Fibroblast of skin of scalp (primary cell): ENCODE measurements around the gene LYZL2. TPM values are rescaled to one million over a fixed set of nuclear protein-coding genes. Genes with fewer than 3 reads are reported as not detected.
A peak's percentile ranks its signal among the peaks of the same experiment; 100 is the strongest.
"Not testable (repeated sequence)": the region's sequence is repeated elsewhere in the genome, so short reads cannot be mapped to it uniquely, and the experiment has no call there.

Experiments
- DNase-seq: peaks from one replicate; pipeline ENCODE4 v3.0.0-alpha.2; 2013
- polyA plus RNA-seq, 2 experiments: library from polyadenylated mRNA; unstranded; fragments of 120-200 nt; gene quantifications; one replicate each; pipeline ENCODE4 v1.2.1, GENCODE V29; 2013; ENCODE audit not compliant: insufficient read length in 2 of 2

LYZL2 gene
- not detected for polyA plus RNA-seq (2013, experiment 1 of 2; ENCODE audit: insufficient read length)
- polyA plus RNA-seq (2013, experiment 2 of 2; ENCODE audit: insufficient read length) = not detected

DNA sequence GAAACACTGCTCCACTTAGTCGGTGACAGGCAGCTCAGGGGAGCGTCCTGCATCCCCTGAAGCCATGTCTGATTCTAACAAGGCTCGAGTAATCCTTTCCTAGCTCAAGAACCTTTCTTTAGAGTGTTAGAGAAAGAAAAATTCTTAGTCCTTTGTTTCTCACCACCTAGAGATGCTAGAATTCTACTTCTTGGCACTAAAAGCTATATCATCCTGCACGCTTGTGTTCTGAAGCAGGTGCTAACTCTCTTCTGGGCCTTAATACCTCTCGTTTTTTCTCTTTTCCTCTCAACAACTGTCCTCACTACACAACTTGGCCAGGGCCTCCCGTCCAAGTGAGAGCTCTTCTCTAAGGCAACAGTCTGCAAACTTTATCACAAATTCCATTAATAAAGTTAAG lies at the start of gene LYZL2:
TSS of gene LYZL2 (minus strand) at position 101 of the 400 bp plus-strand sequence. CDS start 2,838 bp downstream, outside the sequence.
- DNase-seq = no peak

DNA sequence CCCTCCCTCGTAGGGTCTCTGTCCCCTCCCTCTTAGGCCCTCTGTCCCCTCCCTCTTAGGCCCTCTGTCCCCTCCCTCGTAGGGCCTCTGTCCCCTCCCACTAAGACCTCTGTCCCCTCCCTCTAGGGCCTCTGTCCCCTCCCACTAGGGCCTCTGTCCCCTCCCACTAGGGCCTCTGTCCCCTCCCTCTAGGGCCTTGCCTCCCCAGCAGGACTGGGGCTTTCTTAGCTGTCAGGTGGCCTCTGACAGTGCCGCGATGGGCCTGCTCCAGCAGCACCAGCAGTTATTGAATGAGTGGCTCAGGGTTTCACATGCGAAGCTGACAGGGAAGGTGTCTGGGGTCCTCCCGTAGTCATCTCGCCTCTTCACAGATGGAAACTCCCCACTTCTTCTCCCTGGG lies 48.1 kb upstream of the LYZL2 start:
- not testable (repeated sequence) for DNase-seq

GRCh38 chr10:30677146-30677545 lies 47.6 kb upstream of the LYZL2 start:
- not testable (repeated sequence) for DNase-seq

DNA sequence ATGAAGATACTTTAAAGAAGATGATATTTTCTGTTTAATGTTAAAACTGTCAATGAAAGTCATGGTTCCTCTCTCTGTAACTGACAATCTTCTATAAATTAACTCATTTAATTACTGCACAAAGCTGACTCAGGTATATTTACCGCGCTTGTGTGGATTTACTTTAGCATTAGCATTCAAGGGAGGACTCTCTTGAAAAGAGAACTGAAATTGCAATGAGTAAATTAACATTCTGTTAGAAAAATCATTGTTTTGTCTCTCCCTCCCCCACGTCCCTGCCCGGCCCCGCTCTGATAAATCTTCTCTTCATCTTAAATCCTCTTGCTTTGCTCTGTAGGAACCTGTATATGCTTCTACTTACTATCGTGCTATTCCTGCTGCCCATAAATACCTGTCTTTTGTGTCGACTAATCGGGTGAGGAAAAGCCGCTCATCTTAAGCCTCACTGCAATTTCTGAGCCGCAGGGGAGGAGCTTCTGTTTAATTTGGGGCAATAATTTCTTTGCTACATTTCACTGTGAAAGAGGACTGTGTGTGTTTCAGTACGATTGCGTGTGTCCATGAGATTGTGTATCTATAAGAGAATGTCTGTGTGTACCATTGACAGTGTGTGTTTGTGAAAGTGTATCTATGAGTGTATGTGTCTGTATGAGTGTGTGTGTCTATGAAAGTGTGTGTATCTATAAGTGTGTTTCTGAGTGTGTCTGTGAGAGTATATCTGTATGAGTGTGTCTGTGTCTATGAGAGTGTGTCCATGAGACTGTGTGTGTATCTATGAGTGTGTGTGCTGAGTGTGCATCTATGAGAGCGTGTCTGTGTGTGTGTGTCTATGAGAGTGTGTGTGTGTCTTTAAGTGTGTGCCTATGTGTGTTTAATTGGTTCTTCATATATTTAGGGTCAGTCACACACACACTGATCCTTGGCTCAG lies 46.5 kb upstream of the LYZL2 start:
- no peak for DNase-seq

- no peak for DNase-seq
Observed at GRCh38 chr10:30674796-30675195, 45.2 kb upstream of the LYZL2 start.

GRCh38 chr10:30673262-30673661 lies 43.7 kb upstream of the LYZL2 start:
- not testable (repeated sequence) for DNase-seq

DNA sequence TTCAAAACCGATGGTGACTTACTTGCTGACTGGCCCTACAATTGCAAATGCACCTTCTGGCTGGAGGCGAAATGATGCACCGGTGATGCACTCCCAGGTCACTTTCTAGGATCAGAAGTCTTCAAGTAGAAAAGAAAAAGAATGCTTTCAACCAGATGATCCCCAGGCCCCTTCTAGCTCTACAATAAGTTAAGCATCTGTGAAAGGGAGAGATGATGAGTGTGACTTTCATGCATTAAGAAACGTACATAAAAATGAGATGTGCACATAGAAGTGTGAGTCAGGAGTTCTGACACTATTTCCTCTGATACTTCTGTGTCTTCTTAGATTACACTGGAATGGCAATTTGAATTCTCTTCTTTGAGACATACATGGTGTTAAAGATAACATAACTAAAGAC lies 42.8 kb upstream of the LYZL2 start:
- not testable (repeated sequence) for DNase-seq

GRCh38 chr10:30671026-30671616 lies 41.6 kb upstream of the LYZL2 start:
- DNase-seq = peak; percentile 83

DNA sequence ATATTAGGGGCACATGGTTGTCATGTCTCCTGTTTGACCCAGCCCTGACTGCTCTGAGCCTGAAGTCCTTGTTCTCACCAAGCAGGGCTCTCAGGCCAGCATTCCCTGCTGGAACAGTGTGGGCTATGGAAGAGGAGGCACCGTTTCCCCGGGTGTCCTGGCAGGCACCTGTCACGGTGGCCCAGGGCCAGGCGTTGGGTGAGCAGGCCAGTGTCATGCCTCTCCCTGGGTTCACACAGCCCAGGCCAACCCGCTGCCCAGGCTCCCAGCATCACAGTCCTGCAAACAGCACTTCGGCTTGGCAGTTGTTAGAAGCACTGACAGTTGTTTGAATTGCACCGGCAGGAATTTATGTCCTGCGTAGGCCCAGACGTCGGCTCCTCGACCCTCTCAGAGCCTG lies 38.4 kb upstream of the LYZL2 start:
- not testable (repeated sequence) for DNase-seq

DNA sequence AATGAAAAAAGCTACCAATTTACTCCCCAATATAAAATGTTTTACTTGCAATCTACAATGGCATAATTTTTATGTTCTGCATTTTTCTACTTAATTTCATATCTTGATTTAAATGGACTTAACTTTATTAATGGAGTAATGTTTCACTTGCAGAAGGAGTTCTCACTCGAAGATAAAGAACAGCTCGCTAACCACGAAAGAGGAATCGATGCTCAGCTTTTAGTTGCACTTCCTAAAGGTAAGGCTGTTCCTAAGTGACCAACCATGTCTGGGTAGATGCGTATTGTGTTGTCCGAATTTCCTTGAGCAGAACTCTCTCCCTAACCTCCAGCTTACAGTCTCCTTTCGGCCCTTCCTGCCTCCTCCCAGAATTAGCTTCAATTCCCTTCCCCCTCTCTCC lies 33.9 kb upstream of the LYZL2 start:
- DNase-seq = not testable (repeated sequence)

DNA sequence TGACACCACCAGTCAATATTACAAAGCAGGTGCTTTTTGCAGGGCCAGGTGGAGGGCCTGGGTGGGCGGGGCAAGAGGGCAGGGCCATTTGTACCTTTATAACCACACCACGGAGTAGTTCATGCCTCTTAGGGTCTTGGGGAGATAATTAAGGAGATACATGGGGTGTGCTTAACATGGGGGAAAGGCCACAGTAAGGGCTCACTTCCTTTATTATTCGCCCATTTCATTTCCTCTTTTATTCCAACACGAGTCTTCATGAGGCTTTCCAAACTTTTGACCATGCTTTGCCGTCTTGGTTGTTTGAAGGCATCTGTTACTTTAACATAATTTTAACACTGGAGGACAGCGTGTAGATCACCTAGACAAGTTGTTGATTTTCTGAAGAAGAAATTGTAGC lies 33.3 kb upstream of the LYZL2 start:
- DNase-seq = no peak

GRCh38 chr10:30660314-30660713 lies 30.8 kb upstream of the LYZL2 start:
- DNase-seq = not testable (repeated sequence)

DNA sequence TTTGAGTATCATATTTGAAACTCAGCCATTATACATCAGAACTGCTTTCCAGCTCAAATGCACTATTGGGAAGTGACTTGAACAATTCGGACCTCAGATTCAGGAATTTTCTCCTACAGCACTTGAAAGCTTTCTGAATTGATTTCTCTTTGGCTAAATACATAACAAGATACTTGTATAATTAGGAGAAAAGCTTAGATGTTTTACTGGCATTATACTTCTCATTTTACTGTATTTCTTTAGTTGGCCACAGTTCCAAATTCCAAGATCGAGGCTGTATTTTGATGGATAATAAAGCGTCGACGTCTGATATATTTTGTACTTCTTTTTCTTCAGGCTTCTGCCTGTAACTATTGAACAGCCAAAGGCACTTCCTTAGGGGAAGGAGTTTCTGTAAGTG lies 26.7 kb upstream of the LYZL2 start:
- no peak for DNase-seq

GRCh38 chr10:30655001-30655400 lies 25.4 kb upstream of the LYZL2 start:
- not testable (repeated sequence) for DNase-seq

DNA sequence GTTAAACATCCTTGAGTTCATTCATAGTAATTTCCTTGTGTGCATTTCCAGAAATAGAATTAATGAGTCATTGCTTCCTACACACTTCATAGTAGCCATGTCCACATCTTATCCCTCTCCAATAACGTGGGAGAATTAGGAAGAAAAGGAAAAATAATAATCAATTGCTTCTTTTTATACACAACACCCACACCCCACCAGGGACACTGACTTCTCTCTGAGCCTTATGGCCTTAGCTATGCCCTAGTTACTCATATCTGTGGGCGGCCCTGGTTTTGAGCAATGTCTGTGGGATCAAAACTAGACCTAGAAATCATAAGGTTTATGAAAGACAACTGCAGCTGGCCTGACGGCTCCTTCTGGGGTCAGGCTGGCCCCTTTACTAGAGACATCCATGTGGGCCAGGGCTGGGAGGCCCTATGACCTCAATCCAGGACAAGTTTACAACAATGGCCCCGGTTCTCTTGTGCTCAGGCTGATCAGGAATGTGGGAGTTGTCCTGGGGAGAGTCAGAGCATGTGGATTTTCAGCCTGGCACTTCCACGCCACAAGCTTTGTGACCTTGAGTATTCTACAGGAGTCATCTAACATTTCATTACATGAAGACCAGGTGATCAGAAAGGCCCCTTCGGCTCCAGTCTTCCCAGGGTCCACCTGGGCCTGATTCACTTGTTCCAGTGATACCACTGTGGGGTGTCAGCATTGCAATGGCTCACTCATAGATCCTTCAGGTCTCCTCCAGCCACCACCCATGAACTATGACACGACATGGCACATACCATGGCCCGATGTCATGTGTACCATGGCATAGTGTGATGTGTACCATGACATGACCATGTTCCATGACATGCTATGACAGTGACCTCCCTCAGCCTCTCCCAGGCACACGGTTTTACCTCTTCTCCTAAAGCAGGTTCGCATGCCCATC lies 22.2 kb upstream of the LYZL2 start:
- peak; percentile 33 for DNase-seq

GRCh38 chr10:30647089-30647488 lies 17.5 kb upstream of the LYZL2 start:
- DNase-seq = no peak

DNA sequence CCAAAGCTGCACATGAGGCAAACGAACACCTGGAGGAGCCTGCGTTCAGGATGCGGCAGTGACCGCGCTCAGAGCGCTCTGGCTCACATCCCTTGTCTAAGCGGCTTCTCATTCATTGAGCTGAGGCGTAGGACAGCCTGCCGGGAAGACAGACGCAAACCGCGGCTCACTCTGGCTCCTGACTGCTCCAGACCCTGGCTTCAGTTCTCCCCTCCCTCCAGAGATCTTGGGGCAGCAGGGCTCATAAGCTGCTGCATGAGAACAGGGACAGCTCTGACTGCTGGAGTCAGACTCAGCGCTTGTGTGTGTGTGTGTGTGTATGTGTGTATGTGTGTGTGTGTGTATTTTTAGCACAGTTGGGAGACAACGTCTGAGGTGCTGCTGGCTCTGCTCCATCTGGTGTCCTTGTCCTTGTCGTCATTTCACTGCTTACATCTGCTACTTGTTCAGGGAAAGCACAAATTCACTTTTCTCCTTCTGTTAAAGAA lies 15.8 kb upstream of the LYZL2 start:
- DNase-seq = peak; percentile 45

GRCh38 chr10:30644408-30644861 lies 14.9 kb upstream of the LYZL2 start:
- DNase-seq = not testable (repeated sequence)

GRCh38 chr10:30643557-30644199 lies 14.1 kb upstream of the LYZL2 start:
- DNase-seq = not testable (repeated sequence)

GRCh38 chr10:30642856-30643255 lies 13.3 kb upstream of the LYZL2 start:
- not testable (repeated sequence) for DNase-seq

DNA sequence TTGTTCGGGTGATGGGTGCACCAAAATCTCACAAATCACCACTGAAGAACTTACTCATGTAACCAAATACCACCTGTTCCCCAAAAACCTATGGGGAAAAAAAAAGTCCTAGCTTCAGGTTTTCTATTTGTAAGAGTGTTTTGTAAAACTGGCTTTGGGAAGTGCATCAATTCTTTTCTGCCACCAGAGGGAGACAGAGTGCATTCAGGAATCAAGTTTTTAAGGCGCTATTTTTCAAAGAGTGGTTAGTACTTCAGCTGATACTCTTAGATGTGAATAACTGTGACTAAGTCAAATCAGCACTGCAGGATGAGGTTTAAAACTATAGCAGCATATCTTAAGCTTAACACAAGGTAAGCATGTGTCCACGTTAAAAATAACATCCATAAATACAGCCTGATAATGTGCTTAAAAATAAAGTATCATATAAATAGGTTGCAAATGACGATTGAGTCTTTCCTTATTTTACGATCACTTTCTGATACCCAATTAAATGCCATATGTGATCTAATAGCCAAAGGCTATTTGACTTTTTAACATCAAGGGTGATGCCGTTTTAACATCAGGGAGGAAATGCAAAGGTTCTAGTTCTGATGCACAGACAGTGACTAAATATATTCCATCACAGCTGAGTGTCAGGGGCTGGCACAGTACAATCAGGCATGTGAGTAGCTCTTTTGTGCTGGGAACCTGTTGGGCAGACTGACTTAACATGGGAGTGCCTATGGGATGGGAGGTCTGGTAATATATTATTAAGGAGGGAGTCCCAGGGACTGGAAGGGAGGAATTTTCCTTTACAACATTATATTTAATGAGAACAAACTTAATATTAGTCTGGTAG lies 10.6 kb upstream of the LYZL2 start:
- peak; percentile 67 for DNase-seq
